ENCODE data around the gene TOX2.

Gene TOX2

GRCh38 chr20:43963872-43964791 is 49.5 kb downstream of the TOX2 start:
- H3K4me3 ChIP-seq (ENCODE audit: low read depth in 1 of 2, low read length in 2 of 2) = no peak overlapping the region
- H3K9ac ChIP-seq (ENCODE audit: low read depth in 1 of 2, low read length in 2 of 2) = no peak overlapping the region

GRCh38 chr20:43968341-43969000 is 53.8 kb downstream of the TOX2 start:
- Histone ChIP-seq H3K4me1 (ENCODE audit: control insufficient read depth in 1 of 2, insufficient read depth in 2 of 2, low read length in 2 of 2) (peaks cover 9 to 10% of the 10 kb centered on the region in 2 donors), H3K27me3 (ENCODE audit: control insufficient read depth in 1 of 2, insufficient read depth in 2 of 2, low read length in 2 of 2) (no peaks in the 10 kb centered on the region), H3K9me3 (ENCODE audit: control insufficient read depth in 1 of 2, low read length in 2 of 2) (no peaks in the 10 kb centered on the region), H3K9ac (ENCODE audit: low read depth in 1 of 2, low read length in 2 of 2) (no peak overlapping the region), H3K27ac (ENCODE audit: low read depth, low read length) (no peak overlapping the region), H3K36me3 (ENCODE audit: control insufficient read depth in 1 of 2, insufficient read depth in 2 of 2, low read length in 2 of 2) (no peaks in the 10 kb centered on the region), H3K4me3 (ENCODE audit: low read depth in 1 of 2, low read length in 2 of 2) (no peak overlapping the region)

More at GRCh38 chr20:43963872-43964791, 49.5 kb downstream of the TOX2 start:
- Histone ChIP-seq H3K4me1 (ENCODE audit: control insufficient read depth in 1 of 2, insufficient read depth in 2 of 2, low read length in 2 of 2) (peaks cover 18 to 22% of the 10 kb centered on the region in 2 donors), H3K36me3 (ENCODE audit: control insufficient read depth in 1 of 2, insufficient read depth in 2 of 2, low read length in 2 of 2) (no peaks in the 10 kb centered on the region), H3K27ac (ENCODE audit: low read depth, low read length) (no peak overlapping the region), H3K27me3 (ENCODE audit: control insufficient read depth in 1 of 2, insufficient read depth in 2 of 2, low read length in 2 of 2) (no peaks in the 10 kb centered on the region), H3K9me3 (ENCODE audit: control insufficient read depth in 1 of 2, low read length in 2 of 2) (no peaks in the 10 kb centered on the region)

GRCh38 chr20:43969028-43969447 is 54.4 kb downstream of the TOX2 start:
- Histone ChIP-seq H3K4me1 (ENCODE audit: control insufficient read depth in 1 of 2, insufficient read depth in 2 of 2, low read length in 2 of 2) (peaks cover 8 to 10% of the 10 kb centered on the region in 2 donors), H3K9ac (ENCODE audit: low read depth in 1 of 2, low read length in 2 of 2) (no peak overlapping the region), H3K4me3 (ENCODE audit: low read depth in 1 of 2, low read length in 2 of 2) (no peak overlapping the region), H3K27me3 (ENCODE audit: control insufficient read depth in 1 of 2, insufficient read depth in 2 of 2, low read length in 2 of 2) (no peaks in the 10 kb centered on the region), H3K9me3 (ENCODE audit: control insufficient read depth in 1 of 2, low read length in 2 of 2) (no peaks in the 10 kb centered on the region), H3K36me3 (ENCODE audit: control insufficient read depth in 1 of 2, insufficient read depth in 2 of 2, low read length in 2 of 2) (no peaks in the 10 kb centered on the region), H3K27ac (ENCODE audit: low read depth, low read length) (no peak overlapping the region)

GRCh38 chr20:43969501-43970182 is 55.0 kb downstream of the TOX2 start:
- Histone ChIP-seq H3K4me3 (ENCODE audit: low read depth in 1 of 2, low read length in 2 of 2) (no peak overlapping the region), H3K27ac (ENCODE audit: low read depth, low read length) (no peak overlapping the region), H3K9ac (ENCODE audit: low read depth in 1 of 2, low read length in 2 of 2) (no peak overlapping the region), H3K27me3 (ENCODE audit: control insufficient read depth in 1 of 2, insufficient read depth in 2 of 2, low read length in 2 of 2) (no peaks in the 10 kb centered on the region), H3K4me1 (ENCODE audit: control insufficient read depth in 1 of 2, insufficient read depth in 2 of 2, low read length in 2 of 2) (peaks cover 2 to 4% of the 10 kb centered on the region in 2 donors), H3K9me3 (ENCODE audit: control insufficient read depth in 1 of 2, low read length in 2 of 2) (no peaks in the 10 kb centered on the region), H3K36me3 (ENCODE audit: control insufficient read depth in 1 of 2, insufficient read depth in 2 of 2, low read length in 2 of 2) (no peaks in the 10 kb centered on the region)

DNA sequence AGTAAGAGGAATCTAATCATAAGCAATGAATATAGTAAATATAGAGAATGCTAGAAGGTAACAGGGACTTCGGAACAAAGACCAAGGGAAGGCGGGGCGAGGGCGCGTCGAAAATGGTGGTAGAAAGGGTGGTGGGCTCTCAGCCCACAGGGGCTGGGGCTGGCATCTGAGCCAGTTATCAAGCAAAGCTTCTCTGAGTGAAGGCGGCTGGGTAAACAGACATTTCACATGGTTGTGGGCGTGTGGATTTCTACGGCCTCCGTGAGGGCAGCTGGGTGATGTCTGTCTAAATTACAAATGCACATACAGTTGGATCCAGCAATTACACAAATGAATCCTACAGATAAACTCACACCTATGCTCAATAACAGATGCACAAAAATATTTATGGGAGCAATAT is 56.6 kb downstream of the TOX2 start:
- Histone ChIP-seq H3K36me3 (ENCODE audit: control insufficient read depth in 1 of 2, insufficient read depth in 2 of 2, low read length in 2 of 2) (no peaks in the 10 kb centered on the region), H3K4me1 (ENCODE audit: control insufficient read depth in 1 of 2, insufficient read depth in 2 of 2, low read length in 2 of 2) (no peaks in the 10 kb centered on the region), H3K27me3 (ENCODE audit: control insufficient read depth in 1 of 2, insufficient read depth in 2 of 2, low read length in 2 of 2) (no peaks in the 10 kb centered on the region), H3K4me3 (ENCODE audit: low read depth in 1 of 2, low read length in 2 of 2) (no peak overlapping the region), H3K9ac (ENCODE audit: low read depth in 1 of 2, low read length in 2 of 2) (no peak overlapping the region), H3K27ac (ENCODE audit: low read depth, low read length) (no peak overlapping the region), H3K9me3 (ENCODE audit: control insufficient read depth in 1 of 2, low read length in 2 of 2) (no peaks in the 10 kb centered on the region)

DNA sequence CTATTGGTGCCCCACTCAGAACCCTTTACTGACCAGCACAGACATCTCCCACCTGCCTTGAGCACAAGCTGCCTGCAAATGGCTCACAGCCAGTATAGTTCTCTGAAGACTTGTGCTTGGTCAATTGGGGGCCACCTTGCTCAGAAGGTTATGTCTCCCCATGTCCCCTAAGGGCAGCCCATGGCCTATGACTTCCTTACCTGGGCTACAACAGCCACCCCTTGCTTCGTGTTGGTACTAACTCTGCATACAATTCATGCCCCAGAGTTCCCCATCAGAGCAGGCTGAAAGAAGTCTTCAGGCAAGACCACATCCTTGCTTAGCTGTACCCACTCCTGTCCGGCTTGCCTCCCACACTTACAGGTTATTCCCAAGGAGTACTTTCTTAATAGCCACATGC is 57.4 kb downstream of the TOX2 start:
- Histone ChIP-seq H3K9me3 (ENCODE audit: control insufficient read depth in 1 of 2, low read length in 2 of 2) (no peaks in the 10 kb centered on the region), H3K36me3 (ENCODE audit: control insufficient read depth in 1 of 2, insufficient read depth in 2 of 2, low read length in 2 of 2) (no peaks in the 10 kb centered on the region), H3K4me3 (ENCODE audit: low read depth in 1 of 2, low read length in 2 of 2) (no peak overlapping the region), H3K27ac (ENCODE audit: low read depth, low read length) (no peak overlapping the region), H3K4me1 (ENCODE audit: control insufficient read depth in 1 of 2, insufficient read depth in 2 of 2, low read length in 2 of 2) (no peaks in the 10 kb centered on the region), H3K9ac (ENCODE audit: low read depth in 1 of 2, low read length in 2 of 2) (no peak overlapping the region), H3K27me3 (ENCODE audit: control insufficient read depth in 1 of 2, insufficient read depth in 2 of 2, low read length in 2 of 2) (no peaks in the 10 kb centered on the region)

- Histone ChIP-seq H3K27ac (ENCODE audit: low read depth, low read length) (no peak overlapping the region), H3K27me3 (ENCODE audit: control insufficient read depth in 1 of 2, insufficient read depth in 2 of 2, low read length in 2 of 2) (no peaks in the 10 kb centered on the region), H3K9me3 (ENCODE audit: control insufficient read depth in 1 of 2, low read length in 2 of 2) (no peaks in the 10 kb centered on the region), H3K4me1 (ENCODE audit: control insufficient read depth in 1 of 2, insufficient read depth in 2 of 2, low read length in 2 of 2) (no peaks in the 10 kb centered on the region), H3K36me3 (ENCODE audit: control insufficient read depth in 1 of 2, insufficient read depth in 2 of 2, low read length in 2 of 2) (no peaks in the 10 kb centered on the region), H3K4me3 (ENCODE audit: low read depth in 1 of 2, low read length in 2 of 2) (no peak overlapping the region), H3K9ac (ENCODE audit: low read depth in 1 of 2, low read length in 2 of 2) (no peak overlapping the region)
Observed at GRCh38 chr20:43972692-43973091, 58.0 kb downstream of the TOX2 start.

DNA sequence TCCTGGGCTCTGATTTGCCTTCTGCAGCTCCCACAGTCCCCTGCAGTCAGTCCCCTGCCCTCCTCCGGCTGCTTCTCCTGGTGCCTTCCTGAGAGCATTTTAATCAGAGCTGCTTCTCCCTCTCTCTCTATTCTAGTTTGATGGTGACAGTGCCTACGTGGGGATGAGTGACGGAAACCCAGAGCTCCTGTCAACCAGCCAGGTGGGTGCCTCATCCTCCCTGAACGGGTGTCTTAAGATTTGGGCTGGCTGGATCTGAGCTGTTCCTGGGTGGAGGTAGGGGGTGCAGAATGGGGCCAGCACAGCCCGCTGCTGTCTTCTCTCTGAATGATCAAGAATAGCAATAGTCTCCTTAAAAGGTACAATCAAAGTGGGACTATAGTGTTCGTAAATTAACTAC is 58.6 kb downstream of the TOX2 start:
- no peaks in the 10 kb centered on the region for H3K36me3 ChIP-seq (ENCODE audit: control insufficient read depth in 1 of 2, insufficient read depth in 2 of 2, low read length in 2 of 2)
- no peak overlapping the region for H3K4me3 ChIP-seq (ENCODE audit: low read depth in 1 of 2, low read length in 2 of 2)
- H3K27ac ChIP-seq (ENCODE audit: low read depth, low read length) = no peak overlapping the region
- H3K4me1 ChIP-seq (ENCODE audit: control insufficient read depth in 1 of 2, insufficient read depth in 2 of 2, low read length in 2 of 2) = no peaks in the 10 kb centered on the region
- H3K9ac ChIP-seq (ENCODE audit: low read depth in 1 of 2, low read length in 2 of 2) = no peak overlapping the region
- H3K27me3 ChIP-seq (ENCODE audit: control insufficient read depth in 1 of 2, insufficient read depth in 2 of 2, low read length in 2 of 2) = no peaks in the 10 kb centered on the region
- no peaks in the 10 kb centered on the region for H3K9me3 ChIP-seq (ENCODE audit: control insufficient read depth in 1 of 2, low read length in 2 of 2)

DNA sequence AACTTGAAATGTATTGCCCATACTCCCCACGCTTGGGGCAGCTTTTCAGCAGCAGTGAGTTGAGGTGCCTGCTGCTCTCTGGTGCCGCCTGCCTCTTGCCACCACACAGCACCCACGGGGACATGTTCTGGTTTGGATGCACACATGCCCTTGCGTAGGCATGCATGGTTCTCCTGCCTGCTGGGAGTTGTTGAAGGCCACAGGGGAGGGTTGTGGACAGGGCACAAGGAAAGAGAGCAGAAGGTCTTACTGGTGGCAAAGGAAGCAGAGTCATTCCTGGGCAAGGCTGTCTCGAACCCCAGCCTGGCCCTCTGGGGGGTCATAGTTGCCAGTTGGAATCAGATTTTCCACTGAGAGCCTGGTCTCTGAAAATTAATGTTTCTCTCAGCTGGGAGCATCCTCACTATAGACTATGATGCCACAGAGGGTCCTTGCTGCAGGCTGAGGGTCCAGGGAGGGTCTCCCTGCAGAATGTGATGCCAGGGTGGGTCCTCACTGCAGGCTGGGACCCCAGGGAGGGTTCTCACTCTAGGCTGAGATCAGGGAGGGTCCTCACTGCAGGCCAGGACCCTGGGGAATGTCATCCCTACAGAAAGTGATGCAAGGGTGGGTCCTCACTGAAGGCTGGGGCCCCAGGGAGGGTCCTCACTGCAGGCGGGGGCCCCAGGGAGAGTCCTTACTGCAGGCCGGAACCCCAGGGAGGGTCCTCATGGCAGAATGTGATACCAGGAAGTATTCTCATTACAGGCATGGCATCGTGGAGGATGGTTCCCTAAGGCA is 59.2 kb downstream of the TOX2 start:
- H3K4me1 ChIP-seq (ENCODE audit: control insufficient read depth in 1 of 2, insufficient read depth in 2 of 2, low read length in 2 of 2) = no peaks in the 10 kb centered on the region
- H3K27me3 ChIP-seq (ENCODE audit: control insufficient read depth in 1 of 2, insufficient read depth in 2 of 2, low read length in 2 of 2) = no peaks in the 10 kb centered on the region
- no peak overlapping the region for H3K27ac ChIP-seq (ENCODE audit: low read depth, low read length)
- no peak overlapping the region for H3K4me3 ChIP-seq (ENCODE audit: low read depth in 1 of 2, low read length in 2 of 2)
- H3K9me3 ChIP-seq (ENCODE audit: control insufficient read depth in 1 of 2, low read length in 2 of 2) = no peaks in the 10 kb centered on the region
- no peak overlapping the region for H3K9ac ChIP-seq (ENCODE audit: low read depth in 1 of 2, low read length in 2 of 2)
- H3K36me3 ChIP-seq (ENCODE audit: control insufficient read depth in 1 of 2, insufficient read depth in 2 of 2, low read length in 2 of 2) = no peaks in the 10 kb centered on the region

Data from duodenal mucosa (tissue), 2 donors.